Measurements from ENCODE around the gene FGB.
"Not testable (repeated sequence)": the region's sequence is repeated elsewhere in the genome, so short reads cannot be mapped to it uniquely, and the experiment has no call there.

The FGB gene

DNA sequence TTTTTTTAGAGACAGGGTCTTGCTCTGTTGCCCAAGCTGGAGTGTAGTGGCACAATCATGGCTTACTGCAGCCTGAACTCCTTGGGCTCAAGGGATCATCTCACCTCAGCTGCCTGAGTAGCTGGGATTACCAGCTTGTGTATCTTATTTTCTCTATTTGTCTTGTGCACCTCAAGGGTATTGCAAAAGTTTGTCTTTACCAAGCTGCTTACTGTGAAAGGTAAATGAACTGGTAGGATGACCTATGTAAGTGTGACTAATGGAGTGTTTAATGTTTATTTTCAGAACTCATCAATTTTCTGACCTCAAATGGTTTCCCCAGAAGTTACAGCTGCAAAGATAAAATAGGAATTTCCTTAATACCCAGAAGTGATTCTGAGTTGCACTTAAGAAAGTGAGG lies 33.0 kb downstream of the FGB start:
- DNase-seq (ENCODE audit: low read depth, low spot score): no peak

DNA sequence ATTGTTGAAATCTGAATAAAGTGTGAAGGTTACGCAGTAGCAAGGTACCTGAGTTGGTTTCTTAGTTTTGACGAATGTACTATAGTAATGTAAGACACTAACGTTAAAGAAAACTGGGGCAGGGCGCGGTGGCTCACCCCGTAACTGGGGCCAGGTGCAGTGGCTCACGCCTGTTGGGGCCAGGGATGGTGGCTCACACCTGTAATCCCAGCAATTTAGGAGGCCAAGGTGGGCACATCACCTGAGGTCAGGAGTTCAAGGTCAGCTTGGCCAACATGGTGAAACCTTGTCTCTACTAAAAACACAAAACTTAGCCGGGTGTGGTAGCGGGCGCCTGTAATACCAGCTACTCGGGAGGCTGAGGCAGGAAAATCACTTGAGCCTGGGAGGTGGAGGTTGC lies 34.5 kb downstream of the FGB start:
- not testable (repeated sequence) for DNase-seq (ENCODE audit: low read depth, low spot score)

DNA sequence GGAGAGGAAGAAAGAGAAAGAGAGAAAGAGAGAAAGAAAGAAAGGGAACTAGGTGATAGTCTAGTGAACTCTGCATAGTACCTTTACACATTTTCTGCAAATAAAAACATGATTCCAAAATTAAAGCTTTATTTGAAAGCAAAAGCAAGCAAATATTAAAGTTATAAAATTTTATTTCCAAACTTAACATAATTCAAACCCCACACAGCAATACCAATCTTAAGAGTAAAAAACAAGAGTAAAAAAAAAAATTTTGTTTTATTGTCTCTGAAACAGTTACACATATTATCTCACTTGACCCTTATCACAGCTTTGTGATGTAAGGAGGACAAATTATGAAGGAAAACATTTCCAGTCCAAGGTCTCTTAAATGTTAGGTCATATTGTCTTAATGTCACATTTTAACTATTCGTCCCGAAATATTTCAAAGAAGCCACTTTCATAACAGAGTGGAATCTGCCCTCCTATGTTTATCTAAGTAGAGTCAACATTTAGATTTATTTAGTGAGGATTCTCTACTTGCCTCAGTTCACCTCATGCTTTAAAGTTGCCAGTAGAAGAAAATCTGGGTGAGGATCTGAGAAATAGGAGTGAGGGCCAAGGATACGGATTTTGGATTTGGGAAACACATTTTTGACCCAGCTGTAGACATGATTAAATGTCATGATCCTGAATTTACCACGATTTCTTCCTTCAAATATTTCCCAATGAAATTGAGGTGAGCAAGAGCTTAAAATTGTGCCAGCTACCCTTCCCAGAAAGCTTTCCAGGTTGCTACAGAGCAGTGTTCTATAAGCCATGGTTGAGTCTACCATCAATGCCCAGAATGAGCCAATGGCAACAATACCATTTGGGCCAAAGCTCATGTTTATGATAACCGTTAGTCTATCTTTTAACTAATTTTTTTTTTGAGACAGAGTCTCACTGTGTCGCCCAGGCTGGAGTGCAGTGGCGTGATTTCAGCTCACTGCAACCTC lies 35.3 kb downstream of the FGB start:
- DNase-seq (ENCODE audit: low read depth, low spot score): no peak

DNA sequence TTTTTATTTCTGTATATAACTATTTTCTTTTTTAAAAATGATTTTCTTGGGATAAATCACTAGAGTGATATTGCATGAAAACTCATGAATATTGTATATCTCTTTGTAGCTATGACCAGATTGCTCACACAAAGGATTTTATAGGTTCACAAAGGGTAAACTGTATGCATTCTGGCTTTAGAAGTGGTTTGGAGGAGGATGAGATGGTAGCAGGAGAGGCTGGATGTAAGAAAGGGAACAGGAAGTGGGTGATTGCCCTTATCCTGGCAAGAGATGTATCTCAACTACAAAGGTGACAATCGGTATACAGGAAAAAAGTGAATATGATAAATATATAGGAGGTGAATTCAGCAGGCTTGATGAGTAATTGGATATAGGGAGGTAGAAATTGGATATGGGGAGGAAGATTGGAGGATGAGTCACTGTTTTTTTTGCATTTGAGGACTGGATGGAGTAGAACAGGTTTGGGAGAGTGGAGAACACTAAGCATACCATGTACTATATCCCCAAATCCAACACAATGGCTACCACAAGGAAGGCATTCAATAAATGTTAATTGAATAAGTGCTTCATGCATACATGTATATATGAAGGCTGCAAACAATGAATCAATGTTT lies 39.7 kb downstream of the FGB start:
- no peak for DNase-seq (ENCODE audit: low read depth, low spot score)

DNA sequence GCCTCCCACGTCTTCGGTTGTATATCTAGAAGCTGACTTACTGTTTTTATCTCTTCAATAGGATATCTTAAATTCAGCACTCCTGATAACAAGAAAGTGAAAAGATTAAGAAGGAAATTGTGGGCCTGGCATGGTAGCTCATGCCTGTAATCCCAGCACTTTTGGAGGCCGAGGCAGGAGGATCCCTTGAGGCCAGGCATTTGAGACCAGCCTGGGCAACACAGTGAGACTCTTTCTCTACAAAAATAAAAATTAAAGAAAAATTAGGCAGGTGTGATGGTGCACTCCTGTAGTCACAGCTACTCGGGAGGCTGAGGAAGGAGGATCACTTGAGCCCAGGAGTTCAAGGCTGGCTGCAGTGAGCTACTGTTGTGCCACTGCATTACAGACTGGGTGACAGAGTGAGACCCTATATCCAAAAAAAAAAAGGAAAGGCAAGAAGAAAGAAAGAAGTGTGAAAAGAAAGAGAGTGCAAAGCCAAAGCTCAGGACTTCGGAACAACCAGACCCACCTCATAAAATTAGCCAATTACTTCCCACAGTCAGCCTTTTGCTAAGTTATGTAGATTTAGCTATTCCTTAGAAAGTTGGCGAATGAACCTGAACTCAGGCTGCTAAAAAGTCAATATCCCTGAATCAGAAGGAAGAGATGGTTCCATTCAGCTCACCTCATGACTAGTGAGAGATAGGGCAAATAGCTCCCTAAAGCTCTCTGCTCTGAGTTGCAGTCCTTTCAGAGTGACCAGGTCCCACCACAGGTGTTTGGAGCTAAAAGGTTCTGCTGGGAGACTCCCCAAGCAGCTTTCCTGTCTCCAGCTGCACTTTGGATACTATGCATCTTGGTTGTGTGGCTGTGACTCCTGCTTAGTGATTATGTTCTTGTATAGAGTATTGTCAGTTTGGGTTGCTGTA lies 40.5 kb downstream of the FGB start:
- DNase-seq (ENCODE audit: low read depth, low spot score): no peak

DNA sequence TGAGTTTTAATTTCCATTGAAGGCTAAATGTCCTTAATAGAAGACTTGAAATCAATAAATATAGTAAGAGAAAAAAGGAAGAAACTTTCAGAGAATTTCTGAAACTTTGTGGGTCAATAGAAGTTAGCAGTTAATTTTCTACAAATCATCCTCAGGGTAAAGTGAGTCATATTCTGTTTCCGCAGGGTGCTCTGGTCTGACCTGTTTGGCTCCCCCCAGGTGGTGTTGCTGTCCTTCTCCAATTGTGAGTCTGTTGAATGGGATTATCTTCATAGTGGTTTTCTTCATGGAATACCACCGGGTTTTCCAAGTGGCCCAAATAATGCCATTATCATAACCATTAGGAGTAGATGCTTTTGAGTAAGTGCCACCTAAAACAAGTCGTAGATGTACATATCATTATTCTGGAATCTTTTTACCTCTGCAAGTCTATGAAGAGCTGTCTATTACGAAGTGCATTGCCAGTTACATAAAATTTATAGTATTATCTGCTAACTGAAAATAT lies 41.9 kb downstream of the FGB start:
- no peak for DNase-seq (ENCODE audit: low read depth, low spot score)

DNA sequence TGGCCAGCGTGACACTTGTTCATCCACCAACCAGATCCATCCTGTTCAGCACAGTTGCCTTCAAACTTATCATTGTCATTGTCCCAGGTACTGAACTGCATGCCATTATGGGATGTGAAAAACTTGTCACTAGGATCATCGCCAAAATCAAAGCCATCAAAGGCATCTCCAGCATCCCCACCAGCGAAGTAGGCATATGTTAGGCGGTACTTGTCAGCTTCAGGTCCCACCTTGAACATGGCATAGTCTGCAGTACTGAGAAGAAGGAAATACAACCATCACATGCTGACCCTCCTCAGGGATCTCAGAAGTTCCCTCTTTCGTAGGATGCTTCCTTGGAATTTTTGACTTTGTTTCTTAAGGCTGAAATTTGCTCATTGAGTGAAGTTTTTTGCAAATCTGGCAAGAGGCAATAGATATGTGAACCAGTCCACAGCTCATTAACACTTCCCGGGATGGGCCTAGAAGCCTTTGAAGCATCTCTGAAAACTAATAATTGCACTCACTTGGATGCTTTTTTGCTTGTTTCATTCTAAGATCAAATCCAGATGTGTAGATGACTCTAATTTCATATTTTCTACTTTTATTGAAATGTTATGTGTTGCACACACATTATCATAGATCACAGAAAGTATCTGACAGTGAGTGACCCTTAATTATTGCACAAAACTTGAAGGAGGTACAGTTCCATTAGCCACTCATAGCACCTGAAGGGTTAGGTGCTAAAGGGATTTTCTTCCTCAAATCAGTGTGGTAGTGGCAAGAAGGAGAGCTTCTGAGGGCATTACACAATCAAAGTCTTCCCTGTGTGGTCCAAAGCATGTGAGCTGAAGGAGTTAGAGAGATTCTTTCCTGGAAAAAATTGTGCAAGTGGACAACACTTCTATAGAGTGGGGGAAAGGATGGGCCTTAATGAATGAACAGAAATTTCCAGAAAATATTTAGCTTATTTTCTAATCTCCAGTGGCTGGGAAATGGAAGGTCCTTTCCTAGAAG lies 44.2 kb downstream of the FGB start:
- no peak for DNase-seq (ENCODE audit: low read depth, low spot score)

DNA sequence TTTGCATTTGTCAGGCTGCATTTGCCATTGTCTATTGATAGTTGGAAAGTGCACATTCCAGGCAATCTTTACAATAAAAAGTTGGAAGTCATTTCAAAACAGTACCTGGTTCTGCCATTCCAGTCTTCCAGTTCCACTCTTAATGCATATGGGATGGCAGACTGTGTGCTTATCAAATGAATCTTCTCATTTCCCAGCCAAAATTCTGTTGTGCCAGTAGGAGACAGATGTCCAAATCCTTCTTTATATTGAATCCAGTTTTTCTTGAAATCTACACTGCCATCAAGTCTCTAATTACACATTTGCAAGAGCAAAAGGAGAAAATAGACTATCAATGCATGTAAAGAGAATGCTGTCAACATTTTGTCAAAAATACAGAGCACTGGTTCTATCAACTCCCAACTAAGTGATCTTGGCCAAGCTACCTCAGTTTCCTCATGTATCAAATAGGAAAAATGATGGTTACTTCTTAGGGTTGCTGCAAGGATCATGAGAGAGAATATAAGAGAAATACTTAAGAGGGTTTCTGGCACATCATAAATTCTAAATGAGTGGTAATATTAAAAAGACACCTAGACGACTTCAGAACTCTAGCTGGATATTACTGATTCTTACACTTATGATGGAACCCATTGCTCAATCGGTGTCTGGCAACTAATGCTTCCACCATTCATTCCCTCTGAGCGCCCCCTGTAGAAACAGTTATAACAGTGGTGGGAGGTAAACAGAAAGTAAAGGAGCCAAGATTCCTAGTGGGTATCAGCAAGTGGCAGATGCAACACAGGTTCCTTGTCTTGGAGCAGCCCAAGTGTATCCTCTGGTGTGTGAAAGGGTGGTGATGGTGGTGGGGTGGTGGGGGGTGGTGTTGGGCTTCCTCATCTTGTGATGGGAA lies 45.8 kb downstream of the FGB start:
- no peak for DNase-seq (ENCODE audit: low read depth, low spot score)

DNA sequence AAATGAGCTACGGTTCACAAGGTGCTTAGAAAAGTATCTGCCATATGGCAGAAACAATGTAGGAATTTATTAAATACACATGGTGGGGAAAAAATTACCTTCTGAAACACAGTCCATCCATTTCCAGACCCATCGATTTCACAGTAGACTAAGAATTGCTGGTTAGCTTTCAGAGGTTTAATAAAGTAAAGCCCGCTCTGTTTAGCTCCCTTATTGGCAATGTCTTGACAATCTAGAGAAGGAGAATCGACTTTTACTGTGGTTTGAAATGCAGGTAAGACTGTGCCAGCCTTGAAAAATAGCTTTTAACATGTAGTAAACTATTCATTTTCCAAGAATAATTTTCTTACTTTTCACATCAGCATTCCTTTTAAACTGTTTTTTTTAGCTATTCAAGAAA lies 46.7 kb downstream of the FGB start:
- DNase-seq (ENCODE audit: low read depth, low spot score): no peak

DNA sequence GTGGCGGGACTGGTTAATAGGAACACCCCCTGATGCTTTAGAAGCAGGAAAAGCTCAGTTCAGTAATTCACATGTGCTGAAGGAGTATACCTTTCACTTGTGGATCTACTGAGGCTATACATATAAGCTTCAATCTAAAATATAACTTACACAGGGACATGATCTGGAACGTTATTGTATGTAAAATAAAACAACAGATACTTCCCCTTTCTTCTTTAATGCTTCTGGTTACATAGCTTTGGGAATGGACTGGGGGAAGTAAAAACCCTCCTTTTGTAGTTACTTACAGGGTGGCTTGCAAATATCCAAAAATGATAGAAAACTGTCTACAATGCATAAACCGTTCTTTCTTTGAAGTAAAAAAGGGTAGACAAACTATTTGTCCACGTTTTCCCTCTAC lies 47.8 kb downstream of the FGB start:
- DNase-seq (ENCODE audit: low read depth, low spot score): no peak

DNA sequence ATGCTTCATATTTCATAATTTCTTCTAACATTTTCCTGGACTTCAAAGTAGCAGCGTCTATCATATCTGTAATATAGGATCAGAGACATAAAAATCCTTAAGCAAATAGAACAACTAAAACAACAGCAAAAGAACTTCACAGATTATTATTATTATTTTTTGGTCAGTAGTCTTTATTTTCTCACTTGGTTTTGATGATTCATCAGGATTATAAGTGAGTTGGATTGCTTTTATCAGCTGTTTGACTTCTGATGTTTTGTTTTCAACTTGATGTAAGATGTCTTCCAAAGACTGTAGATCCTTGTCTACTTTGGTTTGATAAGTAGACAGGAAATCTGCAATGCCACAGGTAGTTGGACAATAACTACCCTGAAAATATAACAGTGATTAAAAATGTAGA lies 49.0 kb downstream of the FGB start:
- DNase-seq (ENCODE audit: low read depth, low spot score): no peak

DNA sequence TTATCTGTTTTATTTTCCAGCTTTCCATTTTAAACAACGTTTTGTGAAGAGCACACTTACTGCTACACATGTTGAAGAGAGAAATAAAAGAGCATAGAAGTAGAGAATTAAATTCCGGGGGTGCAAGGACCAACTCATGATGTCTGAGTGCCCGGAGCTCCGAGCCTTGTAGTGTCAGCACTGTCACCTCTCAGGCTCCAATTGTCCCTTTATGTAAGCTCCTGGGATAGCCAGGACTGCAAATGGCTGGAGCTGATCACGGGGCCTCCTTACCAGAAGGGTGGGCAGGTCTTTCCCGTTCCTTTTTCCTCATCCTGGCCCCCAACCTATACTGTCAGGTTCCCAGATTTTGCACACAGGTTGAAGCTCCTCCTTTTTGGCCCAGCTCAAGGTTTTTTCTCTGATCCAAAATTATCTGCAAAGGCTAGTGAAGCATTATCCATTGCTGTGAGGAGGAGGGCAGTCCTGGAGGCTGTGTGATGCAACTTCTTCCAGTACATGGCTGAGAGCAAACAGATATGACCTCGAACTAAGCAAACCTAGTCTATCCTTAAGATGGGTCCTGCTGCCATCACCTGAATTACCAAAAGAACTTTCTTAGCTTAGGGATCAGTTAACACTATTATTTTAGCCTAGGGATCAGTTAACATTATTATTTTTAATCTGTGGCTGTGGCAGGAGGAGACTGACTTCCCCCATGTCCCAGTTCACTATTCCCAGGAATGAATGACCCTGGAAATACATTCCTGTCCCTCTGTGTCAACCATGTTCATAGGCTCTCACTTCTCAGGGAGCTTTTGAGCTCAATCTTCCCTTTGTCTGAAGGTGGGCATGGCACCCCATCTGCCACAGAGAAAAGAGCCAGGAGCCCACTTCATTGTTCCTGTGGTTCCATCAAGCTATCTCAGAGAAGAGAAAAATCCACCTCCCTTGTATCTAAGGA lies 49.9 kb downstream of the FGB start, which contains the start of gene FGG:
Gene FGG (minus strand): TSS at position 185 of the 943 bp plus-strand sequence. CDS start 47 bp downstream, at position 138.
- no peak for DNase-seq (ENCODE audit: low read depth, low spot score)

DNA sequence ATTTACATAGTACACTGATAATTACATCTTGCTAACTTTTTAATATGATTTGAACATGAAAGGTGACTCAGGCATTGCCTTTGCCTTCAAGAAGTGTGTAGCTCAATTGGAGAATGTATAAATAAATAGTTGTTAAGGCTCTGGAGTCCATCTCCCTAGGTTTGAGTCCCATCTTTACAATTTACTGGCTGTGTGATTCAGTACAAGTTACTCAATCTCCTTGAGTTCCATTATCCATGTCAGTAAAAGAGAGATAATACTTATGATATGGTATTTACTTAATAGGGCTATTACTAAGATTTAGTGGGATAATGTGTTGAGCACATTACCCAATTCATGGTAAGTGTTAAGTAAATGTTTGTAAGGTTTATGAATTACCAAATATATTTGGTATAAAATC lies 51.5 kb downstream of the FGB start:
- no peak for DNase-seq (ENCODE audit: low read depth, low spot score)

DNA sequence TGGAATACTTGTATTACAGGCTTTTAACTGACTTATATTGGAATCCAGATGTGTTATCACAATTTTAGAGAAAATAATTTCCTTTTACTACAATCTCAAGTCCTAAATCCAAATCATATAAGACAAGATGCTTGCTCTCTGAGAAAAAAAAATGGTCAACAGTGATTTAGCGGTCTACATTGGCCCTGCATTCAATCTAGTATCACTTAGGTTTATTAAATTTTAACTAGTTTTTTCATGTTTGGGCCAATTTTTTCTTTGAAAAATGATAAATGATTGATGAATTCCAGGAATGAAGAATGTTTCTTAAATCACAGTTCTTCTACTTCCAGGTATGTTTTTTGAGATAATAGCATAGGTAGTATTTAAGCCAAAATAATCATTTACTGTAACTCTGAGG lies 52.4 kb downstream of the FGB start:
- DNase-seq (ENCODE audit: low read depth, low spot score): no peak

DNA sequence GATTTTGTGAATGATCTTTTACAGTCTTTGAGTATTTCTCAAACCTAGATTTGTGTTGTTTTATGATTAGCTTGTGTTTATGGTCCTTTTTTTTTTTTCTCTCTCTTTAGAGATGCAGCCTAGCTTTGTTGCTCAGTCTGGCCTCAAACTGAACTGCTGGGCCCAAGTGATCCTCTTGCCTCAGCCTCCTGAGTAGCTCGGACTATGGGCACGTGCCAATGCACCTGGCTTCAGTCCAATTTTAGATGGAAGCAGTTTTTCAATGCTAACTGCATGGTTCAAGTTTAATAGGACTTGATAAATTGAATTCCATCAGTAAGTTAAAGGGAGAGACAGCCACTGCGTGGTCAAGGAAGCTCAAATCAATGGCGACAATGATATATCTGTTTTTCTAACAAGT lies 53.5 kb downstream of the FGB start:
- no peak for DNase-seq (ENCODE audit: low read depth, low spot score)

DNA sequence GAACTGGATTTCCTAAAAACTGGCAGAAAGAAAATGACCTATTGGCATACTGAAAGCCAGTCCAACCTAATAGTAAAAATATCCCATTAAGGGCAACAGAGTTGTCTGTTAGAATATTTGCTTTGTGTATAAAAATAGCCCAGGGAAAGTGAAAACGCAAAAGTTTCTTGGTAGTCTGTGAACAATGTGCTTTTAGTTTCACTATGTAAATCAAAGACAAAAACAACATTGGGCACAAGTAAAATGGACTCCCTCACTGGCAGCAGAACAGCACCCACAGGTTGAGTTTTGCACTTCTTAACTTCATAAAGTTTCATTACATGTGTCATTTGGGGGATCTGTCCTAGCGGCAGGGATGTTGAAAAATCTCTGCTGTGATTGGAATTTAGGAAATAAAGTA lies 53.9 kb downstream of the FGB start:
- DNase-seq (ENCODE audit: low read depth, low spot score): no peak

DNA sequence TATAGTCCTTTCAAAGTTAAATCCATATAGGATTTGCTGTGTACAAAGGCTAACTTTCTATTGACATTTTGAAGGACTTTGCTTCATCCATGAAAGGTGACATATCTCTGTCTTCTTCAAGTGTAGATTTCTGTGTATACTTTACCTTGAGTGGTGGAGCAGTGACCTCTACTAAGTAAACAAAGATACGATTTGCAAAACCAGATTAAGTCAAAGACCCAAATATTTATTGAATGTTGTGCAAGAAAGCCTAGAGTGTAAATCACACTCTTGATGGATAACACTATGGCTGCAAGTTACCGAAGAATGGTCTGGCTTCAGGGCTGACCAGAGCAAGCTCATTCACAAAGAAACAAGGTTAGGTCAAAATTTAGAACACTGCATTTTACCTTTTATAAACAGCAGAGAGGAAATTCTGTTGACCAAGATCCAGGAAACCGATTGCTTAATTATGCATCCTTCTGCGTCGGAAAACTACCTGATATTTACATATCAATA lies 55.1 kb downstream of the FGB start:
- DNase-seq (ENCODE audit: low read depth, low spot score): no peak

DNA sequence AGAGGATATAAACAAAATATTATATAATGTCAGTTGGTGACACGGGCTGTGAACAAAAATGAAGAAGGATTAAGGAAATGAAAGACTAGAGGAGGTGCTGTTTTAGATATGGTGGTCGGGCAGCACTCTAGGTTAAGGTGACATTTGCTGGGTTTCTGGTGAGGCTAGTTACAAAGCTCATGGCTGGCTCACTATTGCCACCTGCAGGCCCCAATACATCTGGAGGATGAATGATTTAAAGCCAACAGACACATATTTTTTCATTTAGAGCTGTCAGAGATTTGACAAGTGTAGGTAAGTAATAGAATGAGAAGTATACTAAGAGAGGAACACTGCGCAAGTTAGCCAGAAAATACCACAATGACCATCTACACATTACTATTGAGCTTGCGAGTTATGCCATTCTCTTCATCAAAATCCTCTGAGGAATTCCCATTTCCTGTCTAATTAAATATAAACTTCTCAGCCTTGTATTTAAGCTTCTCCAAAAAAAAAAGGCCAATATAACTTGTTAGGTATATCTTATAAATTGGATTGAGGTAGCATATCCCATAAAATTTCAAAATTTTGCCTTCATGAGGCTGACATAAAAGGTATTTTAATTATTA lies 56.0 kb downstream of the FGB start:
- peak; percentile 35 for DNase-seq (ENCODE audit: low read depth, low spot score)

Data from iPS DF 19.7 (cell line).